Measurements from ENCODE around the gene COL2A1. TPM values are rescaled to one million over a fixed set of nuclear protein-coding genes. Genes with fewer than 3 reads are reported as not detected.
"Not testable (repeated sequence)": the region's sequence is repeated elsewhere in the genome, so short reads cannot be mapped to it uniquely, and the experiment has no call there.

Gene COL2A1
- total RNA-seq, 1 donor from 2014 or later, result not detected

DNA sequence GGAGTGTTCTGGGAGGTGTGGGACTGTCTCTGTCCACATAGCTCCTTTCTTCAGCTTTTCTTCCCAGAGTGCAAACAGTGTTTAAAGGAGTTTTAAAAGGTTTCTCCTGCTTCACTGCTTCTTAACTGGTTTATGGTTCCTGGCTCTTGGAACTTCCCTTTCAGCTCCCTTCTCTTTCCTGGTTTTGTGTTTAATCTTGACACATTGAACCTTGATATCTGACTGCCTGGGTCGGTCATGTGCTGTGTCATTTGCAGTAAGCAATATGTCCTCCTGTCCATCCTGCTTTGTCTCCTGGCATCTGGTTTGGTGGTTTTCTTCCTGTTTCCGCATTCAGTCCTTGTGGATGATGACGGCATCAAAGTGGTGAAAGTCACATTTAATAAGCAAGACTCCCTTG, 38.7 kb downstream of the COL2A1 start:
- no peak overlapping the region for H3K4me3 ChIP-seq
- no peaks in the 10 kb centered on the region for H3K36me3 ChIP-seq
- no peaks in the 10 kb centered on the region for H3K9me3 ChIP-seq (replicated peaks)
- H3K27ac ChIP-seq (replicated peaks), result peak overlapping the region; percentile 42
- no peaks in the 10 kb centered on the region for H3K27me3 ChIP-seq (ENCODE audit: low read depth)
- intact Hi-C loops (cut with micrococcal nuclease), result no loop called here
- peaks cover 71% of the 10 kb centered on the region for H3K4me1 ChIP-seq
- DNase-seq, result no peak
- TF ChIP-seq CTCF (IDR thresholded peaks at IDR 0.05; ENCODE audit: borderline replicate concordance), result no peak

DNA sequence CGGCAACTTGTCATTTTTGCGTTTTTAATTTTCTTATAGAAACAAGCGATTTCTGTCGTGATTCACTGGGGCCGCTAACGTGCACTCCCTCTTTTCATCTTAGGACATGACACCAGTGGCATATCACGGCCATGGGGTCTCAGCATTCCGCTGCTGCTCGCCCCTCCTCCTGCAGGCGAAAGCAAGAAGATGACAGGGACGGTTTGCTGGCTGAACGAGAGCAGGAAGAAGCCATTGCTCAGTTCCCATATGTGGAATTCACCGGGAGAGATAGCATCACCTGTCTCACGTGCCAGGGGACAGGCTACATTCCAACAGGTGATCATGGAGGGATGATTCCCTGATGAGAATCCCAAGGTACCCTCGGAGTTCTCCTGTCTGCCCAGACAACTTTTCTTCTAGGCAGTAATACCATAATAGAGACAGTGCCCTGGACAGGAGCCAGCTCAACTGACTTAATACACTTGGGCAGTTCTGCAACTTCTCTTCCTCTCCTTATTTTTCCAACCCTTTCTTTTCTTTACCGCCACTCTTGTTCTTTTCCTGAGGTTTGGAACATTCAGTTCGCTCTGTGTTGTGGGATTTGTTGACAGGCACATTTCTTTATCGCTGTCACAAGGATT, 40.1 kb downstream of the COL2A1 start:
- intact Hi-C loops (cut with micrococcal nuclease), result no loop called here
- no peaks in the 10 kb centered on the region for H3K9me3 ChIP-seq (replicated peaks)
- TF ChIP-seq CTCF (IDR thresholded peaks at IDR 0.05; ENCODE audit: borderline replicate concordance), result no peak
- H3K4me3 ChIP-seq, result peak overlapping the region; percentile 91
- no peak for DNase-seq
- H3K27ac ChIP-seq (replicated peaks), result peak overlapping the region; percentile 69
- H3K4me1 ChIP-seq, result peaks cover 57% of the 10 kb centered on the region
- H3K27me3 ChIP-seq (ENCODE audit: low read depth), result no peaks in the 10 kb centered on the region
- no peaks in the 10 kb centered on the region for H3K36me3 ChIP-seq

- H3K36me3 ChIP-seq, result no peaks in the 10 kb centered on the region
- H3K27me3 ChIP-seq (ENCODE audit: low read depth), result no peaks in the 10 kb centered on the region
- H3K4me3 ChIP-seq, result peak within 1 kb of the TSS; percentile 91
- peak; percentile 99 for TF ChIP-seq CTCF (IDR thresholded peaks at IDR 0.05; ENCODE audit: borderline replicate concordance)
- H3K9me3 ChIP-seq (replicated peaks), result no peaks in the 10 kb centered on the region
- H3K4me1 ChIP-seq, result peaks cover 50% of the 10 kb centered on the region
- DNase-seq, result peak; percentile 91
- intact Hi-C loops (cut with micrococcal nuclease), result no loop called here
- peak within 1 kb of the TSS; percentile 69 for H3K27ac ChIP-seq (replicated peaks)
Observed at GRCh38 chr12:47963340-47964040, 40.8 kb downstream of the COL2A1 start, which contains the start of gene TMEM106C. Gene TMEM106C (plus strand): TSS chr12:47963596. CDS start chr12:47964237, 641 bp downstream.

DNA sequence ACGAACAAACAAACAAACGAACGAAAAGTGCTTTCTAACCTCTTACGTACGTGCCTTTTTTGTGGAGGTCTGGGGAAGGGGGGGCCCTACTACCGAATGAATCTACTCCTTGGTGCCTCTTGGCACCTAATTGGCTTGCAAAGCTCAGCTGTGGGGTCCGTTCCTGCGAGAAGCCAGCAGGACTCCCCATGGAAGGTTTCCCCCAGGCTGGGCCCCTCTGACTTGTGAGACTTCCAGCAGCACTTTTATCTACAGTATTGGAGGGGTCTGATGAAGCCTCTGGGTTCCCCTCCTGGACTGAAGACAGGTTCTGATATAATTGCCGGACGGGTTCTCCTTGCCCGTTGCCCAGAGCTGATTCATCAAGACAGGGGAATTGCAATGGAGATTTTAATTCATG, 42.1 kb downstream of the COL2A1 start:
- Histone ChIP-seq H3K36me3 (no peaks in the 10 kb centered on the region), H3K27ac (replicated peaks) (no peak overlapping the region), H3K27me3 (ENCODE audit: low read depth) (peaks cover 8% of the 10 kb centered on the region), H3K4me1 (peaks cover 42% of the 10 kb centered on the region), H3K9me3 (replicated peaks) (no peaks in the 10 kb centered on the region), H3K4me3 (no peak overlapping the region)
- no peak for TF ChIP-seq CTCF (IDR thresholded peaks at IDR 0.05; ENCODE audit: borderline replicate concordance)
- intact Hi-C loops (cut with micrococcal nuclease), result no loop called here
- DNase-seq, result no peak

GRCh38 chr12:47957671-47958070, 46.6 kb downstream of the COL2A1 start:
- intact Hi-C loops (cut with micrococcal nuclease); H3K27ac ChIP-seq (replicated peaks); DNase-seq; H3K9me3 ChIP-seq (replicated peaks); H3K36me3 ChIP-seq; H3K4me3 ChIP-seq; H3K4me1 ChIP-seq; H3K27me3 ChIP-seq (ENCODE audit: low read depth): not testable (repeated sequence)

DNA sequence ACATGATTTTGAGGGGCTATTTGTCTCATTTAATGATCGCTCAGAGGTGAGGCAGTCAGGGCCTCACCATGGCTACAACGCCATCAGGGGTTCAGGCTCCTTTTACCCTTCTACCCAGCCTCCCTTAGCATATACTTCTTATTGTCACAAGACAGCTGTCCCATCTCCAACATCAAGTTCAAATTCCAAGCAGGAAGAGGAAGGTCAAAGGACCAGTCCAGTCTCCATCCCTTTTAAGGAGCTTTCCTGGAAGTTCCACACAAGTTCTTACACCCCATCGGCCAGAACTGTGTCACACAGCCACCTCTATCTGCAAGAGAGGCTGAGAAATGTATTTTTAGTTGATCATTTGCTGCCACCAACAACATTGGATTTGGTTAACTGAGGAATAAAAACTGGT, 49.2 kb downstream of the COL2A1 start:
- Histone ChIP-seq H3K4me1 (no peaks in the 10 kb centered on the region), H3K27me3 (ENCODE audit: low read depth) (peaks cover 9% of the 10 kb centered on the region), H3K27ac (replicated peaks) (no peak overlapping the region), H3K36me3 (no peaks in the 10 kb centered on the region), H3K4me3 (no peak overlapping the region), H3K9me3 (replicated peaks) (no peaks in the 10 kb centered on the region)
- no peak for TF ChIP-seq CTCF (IDR thresholded peaks at IDR 0.05; ENCODE audit: borderline replicate concordance)
- intact Hi-C loops (cut with micrococcal nuclease), result no loop called here
- DNase-seq, result no peak

Measured in left ventricle myocardium inferior (tissue), 1 donor.